Endothelial cell (in vitro differentiated cells): ENCODE data around the gene GPC5. TPM values are rescaled to one million over a fixed set of nuclear protein-coding genes. Genes with fewer than 3 reads are reported as not detected.

Experiments used
- DNase-seq: peaks from one replicate; pipeline ENCODE4 v3.0.0; 2021; ENCODE audit warnings: low spot score
- H3K27ac Mint-ChIP-seq: one replicate; pipeline ENCODE4 v1.8.0; 2021; ENCODE audit warnings: mixed read lengths, inconsistent platforms; ENCODE audit not compliant: unreplicated experiment
- H3K27me3 Mint-ChIP-seq: one replicate; pipeline ENCODE4 v1.8.0; 2021; ENCODE audit warnings: mild to moderate bottlenecking, moderate library complexity, mixed read lengths, inconsistent platforms; ENCODE audit not compliant: unreplicated experiment
- H3K36me3 Mint-ChIP-seq: one replicate; pipeline ENCODE4 v1.8.0; 2021; ENCODE audit warnings: mild to moderate bottlenecking, low read depth, mixed read lengths, inconsistent platforms; ENCODE audit not compliant: unreplicated experiment
- H3K4me1 Mint-ChIP-seq: one replicate; pipeline ENCODE4 v1.8.0; 2021; ENCODE audit warnings: mild to moderate bottlenecking, mixed read lengths, inconsistent platforms; ENCODE audit not compliant: unreplicated experiment
- H3K4me3 Mint-ChIP-seq: one replicate; pipeline ENCODE4 v1.8.0; 2021; ENCODE audit warnings: mild to moderate bottlenecking, mixed read lengths, inconsistent platforms; ENCODE audit not compliant: unreplicated experiment
- H3K9me3 Mint-ChIP-seq: one replicate; pipeline ENCODE4 v1.8.0; 2021; ENCODE audit warnings: mixed read lengths, inconsistent platforms; ENCODE audit not compliant: unreplicated experiment
- total RNA-seq: library from RNA; stranded (reverse); fragmentation: NEBNext Ultra II Directional; extraction: Animal tissue kit (Norgen Biotek cat#: 25700); gene quantifications from one replicate; pipeline ENCODE4 v1.2.1, GENCODE V29; 2021; ENCODE audit not compliant: unreplicated experiment
- TF ChIP-seq, protein P1 (sequence below): fragments of 200-600 bp; sonication (generic); IDR thresholded peaks from one replicate; pipeline ENCODE4 v1.5.0; 2021; ENCODE audit warnings: antibody characterized with exemption; ENCODE audit not compliant: unreplicated experiment

The GPC5 gene
- total RNA-seq, 1 donor from 2014 or later, result not detected

DNA sequence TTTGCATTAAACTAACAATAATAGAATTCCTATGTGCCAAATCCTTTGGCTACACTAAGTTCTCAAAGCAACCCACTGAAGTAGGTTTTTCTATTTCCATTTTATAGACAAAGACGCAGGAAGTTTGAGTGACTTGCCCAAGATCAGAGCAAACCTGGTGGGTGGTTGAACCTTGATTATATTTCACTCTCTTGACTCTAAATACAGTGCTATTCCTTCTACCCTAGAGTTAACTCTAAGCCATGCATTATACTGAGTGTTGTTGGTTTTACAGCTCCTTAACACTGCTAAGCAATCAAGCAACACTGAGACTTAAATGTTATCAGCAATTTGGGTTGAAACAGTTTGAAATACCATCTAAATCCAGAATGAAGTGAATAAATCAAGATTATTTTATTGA lies 1014.6 kb downstream of the GPC5 start:
- TF ChIP-seq, protein P1, sequence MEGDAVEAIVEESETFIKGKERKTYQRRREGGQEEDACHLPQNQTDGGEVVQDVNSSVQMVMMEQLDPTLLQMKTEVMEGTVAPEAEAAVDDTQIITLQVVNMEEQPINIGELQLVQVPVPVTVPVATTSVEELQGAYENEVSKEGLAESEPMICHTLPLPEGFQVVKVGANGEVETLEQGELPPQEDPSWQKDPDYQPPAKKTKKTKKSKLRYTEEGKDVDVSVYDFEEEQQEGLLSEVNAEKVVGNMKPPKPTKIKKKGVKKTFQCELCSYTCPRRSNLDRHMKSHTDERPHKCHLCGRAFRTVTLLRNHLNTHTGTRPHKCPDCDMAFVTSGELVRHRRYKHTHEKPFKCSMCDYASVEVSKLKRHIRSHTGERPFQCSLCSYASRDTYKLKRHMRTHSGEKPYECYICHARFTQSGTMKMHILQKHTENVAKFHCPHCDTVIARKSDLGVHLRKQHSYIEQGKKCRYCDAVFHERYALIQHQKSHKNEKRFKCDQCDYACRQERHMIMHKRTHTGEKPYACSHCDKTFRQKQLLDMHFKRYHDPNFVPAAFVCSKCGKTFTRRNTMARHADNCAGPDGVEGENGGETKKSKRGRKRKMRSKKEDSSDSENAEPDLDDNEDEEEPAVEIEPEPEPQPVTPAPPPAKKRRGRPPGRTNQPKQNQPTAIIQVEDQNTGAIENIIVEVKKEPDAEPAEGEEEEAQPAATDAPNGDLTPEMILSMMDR, result no peak
- no peaks in the 10 kb centered on the region for H3K36me3 Mint-ChIP-seq

DNA sequence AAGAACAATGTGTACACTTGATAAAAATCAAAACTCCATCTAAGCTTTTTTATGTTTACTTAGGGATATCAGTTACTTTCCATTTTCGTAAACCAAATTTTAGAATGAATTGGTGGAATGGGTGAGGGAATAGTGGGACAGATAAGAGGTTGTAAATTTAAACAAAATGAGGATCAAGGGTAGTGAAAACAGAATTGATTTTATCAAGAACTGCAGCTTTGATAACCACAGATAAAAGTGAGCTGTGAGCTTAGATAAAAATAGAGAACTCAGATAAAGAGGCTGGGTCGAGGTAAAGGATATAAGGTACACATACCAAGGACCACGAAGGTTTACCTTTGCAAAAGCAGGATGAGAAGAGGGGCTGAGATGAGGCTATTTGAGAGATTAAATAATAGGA lies 1015.0 kb downstream of the GPC5 start:
- H3K36me3 Mint-ChIP-seq, result no peaks in the 10 kb centered on the region
- no peak overlapping the region for H3K27ac Mint-ChIP-seq
- H3K27me3 Mint-ChIP-seq, result no peaks in the 10 kb centered on the region
- DNase-seq, result no peak
- TF ChIP-seq, protein P1, result no peak
- H3K9me3 Mint-ChIP-seq, result no peaks in the 10 kb centered on the region
- H3K4me1 Mint-ChIP-seq, result no peaks in the 10 kb centered on the region
- no peak overlapping the region for H3K4me3 Mint-ChIP-seq

More for the DNA sequence above, 1014.6 kb downstream of the GPC5 start:
- no peaks in the 10 kb centered on the region for H3K9me3 Mint-ChIP-seq
- no peak for DNase-seq
- no peaks in the 10 kb centered on the region for H3K4me1 Mint-ChIP-seq
- no peak overlapping the region for H3K4me3 Mint-ChIP-seq
- H3K27ac Mint-ChIP-seq, result no peak overlapping the region
- H3K27me3 Mint-ChIP-seq, result no peaks in the 10 kb centered on the region

DNA sequence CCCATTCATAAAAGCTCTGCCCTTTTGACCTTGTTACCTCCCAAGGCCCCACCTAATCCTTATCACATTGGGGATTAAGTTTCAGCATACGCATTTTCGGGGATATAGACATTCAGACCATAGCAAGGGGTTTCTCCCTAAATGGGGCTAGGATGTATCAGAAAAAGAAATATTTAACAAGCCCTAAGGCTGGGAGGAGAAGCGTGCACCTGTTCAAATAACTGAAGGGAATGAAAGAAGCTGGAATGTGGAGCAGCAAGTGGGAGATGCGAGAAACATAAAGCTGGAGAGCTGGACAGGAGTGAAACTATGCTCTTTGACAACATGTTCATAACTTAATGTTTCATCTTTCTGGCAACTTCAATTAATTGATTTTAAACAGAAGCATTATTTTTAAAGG lies 1016.4 kb downstream of the GPC5 start:
- DNase-seq, result no peak
- no peaks in the 10 kb centered on the region for H3K9me3 Mint-ChIP-seq
- no peaks in the 10 kb centered on the region for H3K4me1 Mint-ChIP-seq
- no peak overlapping the region for H3K4me3 Mint-ChIP-seq
- TF ChIP-seq, protein P1, result no peak
- no peaks in the 10 kb centered on the region for H3K36me3 Mint-ChIP-seq
- no peak overlapping the region for H3K27ac Mint-ChIP-seq
- no peaks in the 10 kb centered on the region for H3K27me3 Mint-ChIP-seq

DNA sequence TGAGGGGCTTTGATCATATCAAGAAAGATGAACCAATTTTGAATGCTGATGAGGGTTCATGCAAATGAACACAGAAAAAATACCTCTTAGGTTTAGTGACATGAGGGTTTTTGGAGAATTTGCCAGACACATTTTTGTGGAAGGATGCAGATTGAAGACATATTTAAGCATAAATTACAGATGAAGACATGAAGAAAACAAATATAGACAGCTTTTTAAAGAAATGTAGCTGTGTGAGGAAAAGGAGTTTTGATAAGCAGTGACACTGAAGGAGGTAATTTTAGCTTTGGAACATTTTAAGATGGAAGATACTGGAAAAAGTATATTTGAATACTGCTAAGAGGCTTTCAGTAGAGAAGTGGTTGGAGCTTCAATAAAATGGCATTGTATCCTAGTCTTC lies 1017.4 kb downstream of the GPC5 start:
- TF ChIP-seq, protein P1, result no peak
- no peaks in the 10 kb centered on the region for H3K27me3 Mint-ChIP-seq
- DNase-seq, result no peak
- no peak overlapping the region for H3K4me3 Mint-ChIP-seq
- H3K27ac Mint-ChIP-seq, result no peak overlapping the region
- H3K4me1 Mint-ChIP-seq, result no peaks in the 10 kb centered on the region
- no peaks in the 10 kb centered on the region for H3K9me3 Mint-ChIP-seq
- no peaks in the 10 kb centered on the region for H3K36me3 Mint-ChIP-seq

DNA sequence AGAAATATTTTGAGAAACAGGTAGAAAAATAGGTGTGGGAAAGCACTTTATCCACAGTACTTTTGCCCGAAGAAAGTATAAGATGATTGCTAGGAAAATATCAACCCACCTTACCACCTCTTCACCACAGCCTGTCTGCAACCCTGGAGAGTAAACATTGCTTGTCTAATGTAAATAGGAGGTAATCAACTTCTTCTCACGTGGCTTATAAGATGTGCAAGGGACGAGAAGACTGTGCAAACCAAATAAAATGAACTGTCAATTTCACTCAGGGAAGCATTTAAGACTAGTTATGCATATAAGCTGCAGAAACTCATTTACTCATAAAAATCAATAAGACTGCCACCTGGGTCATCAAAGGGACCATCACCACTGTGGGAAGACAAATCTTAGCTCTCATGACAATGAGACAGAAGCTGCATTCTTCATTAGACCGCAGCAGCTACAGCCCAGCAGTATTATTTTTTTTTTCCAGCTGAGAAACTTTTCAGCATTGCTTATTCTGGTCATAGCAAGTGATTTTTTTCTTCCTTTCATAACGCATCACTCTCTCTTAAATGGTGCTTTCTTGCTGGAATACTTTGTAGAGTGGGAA lies 1020.5 kb downstream of the GPC5 start:
- H3K4me3 Mint-ChIP-seq, result no peak overlapping the region
- no peaks in the 10 kb centered on the region for H3K27me3 Mint-ChIP-seq
- no peaks in the 10 kb centered on the region for H3K4me1 Mint-ChIP-seq
- no peaks in the 10 kb centered on the region for H3K9me3 Mint-ChIP-seq
- TF ChIP-seq, protein P1, result no peak
- H3K36me3 Mint-ChIP-seq, result no peaks in the 10 kb centered on the region
- DNase-seq, result no peak
- H3K27ac Mint-ChIP-seq, result no peak overlapping the region
